ENCODE measurements around the gene KDM2B. TPM values are rescaled to one million over a fixed set of nuclear protein-coding genes. Genes with fewer than 3 reads are reported as not detected.

Gene KDM2B
- total and polyA plus RNA-seq, 3 donors from 2014 or later, result 30.4 to 59.8 (median 54.9) TPM

GRCh38 chr12:121413917-121414316, 166.9 kb downstream of the KDM2B start:
- Histone ChIP-seq H3K27ac (no peak overlapping the region), H3K27me3 (no peaks in the 10 kb centered on the region), H3K9me3 (no peaks in the 10 kb centered on the region), H3K4me1 (no peaks in the 10 kb centered on the region), H3K36me3 (ENCODE audit: low read depth, missing control alignments) (no peaks in the 10 kb centered on the region), H3K4me3 (no peak overlapping the region)
- intact Hi-C loops (cut with DNase I; ENCODE audit: low total_unique reads), result no loop called here
- TF ChIP-seq POLR2A (IDR thresholded peaks at IDR 0.05) (no peak), CTCF (IDR thresholded peaks at IDR 0.05) (no peak)
- 90 to 91% methylated on average over 1 of the region's 1 CpG for WGBS, 2 donors
- DNase-seq, result no peak

DNA sequence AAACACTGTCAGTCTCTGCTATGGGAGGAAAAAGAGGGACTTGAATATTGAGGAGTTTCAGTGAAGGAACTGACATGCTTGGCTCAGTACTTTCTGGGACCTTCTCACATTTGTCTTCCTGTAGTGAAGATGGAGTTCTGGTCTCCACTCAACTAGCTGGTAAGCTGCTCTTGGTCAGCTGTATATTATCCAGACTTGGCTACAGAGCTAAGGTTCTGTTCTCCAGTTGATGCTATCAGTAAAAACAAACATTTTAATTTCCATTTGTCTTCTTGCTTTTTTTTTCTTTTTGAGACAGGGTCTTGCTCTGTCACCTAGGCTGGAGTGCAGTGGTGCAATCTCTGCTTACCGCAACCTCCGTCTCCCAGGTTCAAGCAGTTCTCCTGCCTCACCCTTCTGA, 175.6 kb downstream of the KDM2B start:
- intact Hi-C loops (cut with DNase I; ENCODE audit: low total_unique reads), result no loop called here
- 94 to 100% methylated on average over 2 of the region's 2 CpGs for WGBS, 2 donors
- H3K27ac ChIP-seq, result no peak overlapping the region
- no peaks in the 10 kb centered on the region for H3K27me3 ChIP-seq
- H3K9me3 ChIP-seq, result no peaks in the 10 kb centered on the region
- H3K4me1 ChIP-seq, result peaks cover 12% of the 10 kb centered on the region
- TF ChIP-seq CTCF (IDR thresholded peaks at IDR 0.05) (no peak), POLR2A (IDR thresholded peaks at IDR 0.05) (no peak)
- H3K4me3 ChIP-seq, result no peak overlapping the region
- no peak for DNase-seq
- no peaks in the 10 kb centered on the region for H3K36me3 ChIP-seq (ENCODE audit: low read depth, missing control alignments)

DNA sequence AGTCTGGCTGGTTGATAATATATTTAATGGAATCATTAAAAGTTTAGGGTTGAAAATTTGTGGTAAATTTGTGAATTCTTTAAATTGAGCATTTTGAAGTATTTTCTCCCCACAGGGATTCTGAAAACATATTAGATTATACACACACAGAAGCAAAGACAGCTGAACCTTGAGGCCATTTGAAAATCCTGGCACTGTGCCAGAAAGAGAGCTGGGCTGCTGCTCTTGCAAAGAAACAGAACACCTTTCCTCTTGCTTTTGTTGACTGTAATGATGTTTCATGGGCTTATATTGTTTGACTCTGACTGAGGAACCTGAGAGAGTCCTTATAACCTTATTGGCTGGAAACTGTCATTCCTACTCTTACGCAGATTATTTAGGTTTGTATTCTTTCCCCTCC, 176.1 kb downstream of the KDM2B start:
- intact Hi-C loops (cut with DNase I; ENCODE audit: low total_unique reads), result no loop called here
- TF ChIP-seq POLR2A (IDR thresholded peaks at IDR 0.05), result no peak
- no peak for TF ChIP-seq CTCF (IDR thresholded peaks at IDR 0.05)
- Histone ChIP-seq H3K9me3 (no peaks in the 10 kb centered on the region), H3K27ac (no peak overlapping the region), H3K4me3 (no peak overlapping the region), H3K36me3 (ENCODE audit: low read depth, missing control alignments) (no peaks in the 10 kb centered on the region), H3K27me3 (no peaks in the 10 kb centered on the region), H3K4me1 (peaks cover 12% of the 10 kb centered on the region)
- DNase-seq, result peak; percentile 28
- WGBS, 2 donors, result 93 to 97% methylated on average over 1 of the region's 1 CpG

- Histone ChIP-seq H3K36me3 (ENCODE audit: low read depth, missing control alignments) (no peaks in the 10 kb centered on the region), H3K4me3 (no peak overlapping the region), H3K4me1 (peaks cover 12% of the 10 kb centered on the region), H3K9me3 (no peaks in the 10 kb centered on the region), H3K27ac (no peak overlapping the region), H3K27me3 (no peaks in the 10 kb centered on the region)
- intact Hi-C loops (cut with DNase I; ENCODE audit: low total_unique reads), result no loop called here
- WGBS, 2 donors, result 92 to 97% methylated on average over 5 of the region's 5 CpGs
- TF ChIP-seq POLR2A (IDR thresholded peaks at IDR 0.05) (no peak), CTCF (IDR thresholded peaks at IDR 0.05) (no peak)
- DNase-seq, result no peak
These were observed 177.1 kb downstream of the KDM2B start for GRCh38 chr12:121403721-121404120.

GRCh38 chr12:121400332-121401139, 180.3 kb downstream of the KDM2B start:
- WGBS, 2 donors, result 1 to 3% methylated on average over 29 to 43 of the region's 48 CpGs
- intact Hi-C loops (cut with DNase I; ENCODE audit: low total_unique reads), result no loop called here

More at GRCh38 chr12:121400332-121401139, 180.3 kb downstream of the KDM2B start:
- H3K9me3 ChIP-seq, result no peaks in the 10 kb centered on the region
- TF ChIP-seq POLR2A (IDR thresholded peaks at IDR 0.05) (no peak), CTCF (IDR thresholded peaks at IDR 0.05) (no peak)
- no peaks in the 10 kb centered on the region for H3K36me3 ChIP-seq (ENCODE audit: low read depth, missing control alignments)
- peak overlapping the region; percentile 76 to 96 for H3K4me3 ChIP-seq
- DNase-seq, result peak; percentile 58
- peak overlapping the region; percentile 83 for H3K27ac ChIP-seq
- H3K27me3 ChIP-seq, result no peaks in the 10 kb centered on the region
- H3K4me1 ChIP-seq, result peaks cover 12% of the 10 kb centered on the region
